GM21526 (cell line): ENCODE measurements around the gene TRIM17.
A peak's percentile ranks its signal among the peaks of the same experiment; 100 is the strongest.

Source experiments
- ATAC-seq: cut with Tn5 transposase; IDR thresholded peaks from one replicate; pipeline ENCODE4 v1.9.1; 2021; ENCODE audit warnings: moderate library complexity; ENCODE audit not compliant: unreplicated experiment, low FRiP score

The TRIM17 gene

GRCh38 chr1:228405200-228405978 lies 11.3 kb downstream of the TRIM17 start:
- peak; percentile 2 for ATAC-seq

GRCh38 chr1:228404107-228404720 lies 12.4 kb downstream of the TRIM17 start:
- no peak for ATAC-seq

GRCh38 chr1:228403231-228403631 lies 13.4 kb downstream of the TRIM17 start:
- no peak for ATAC-seq

- ATAC-seq, result no peak
Observed at GRCh38 chr1:228402641-228403025, 14.0 kb downstream of the TRIM17 start.

GRCh38 chr1:228401782-228402640 lies 14.7 kb downstream of the TRIM17 start:
- no peak for ATAC-seq

DNA sequence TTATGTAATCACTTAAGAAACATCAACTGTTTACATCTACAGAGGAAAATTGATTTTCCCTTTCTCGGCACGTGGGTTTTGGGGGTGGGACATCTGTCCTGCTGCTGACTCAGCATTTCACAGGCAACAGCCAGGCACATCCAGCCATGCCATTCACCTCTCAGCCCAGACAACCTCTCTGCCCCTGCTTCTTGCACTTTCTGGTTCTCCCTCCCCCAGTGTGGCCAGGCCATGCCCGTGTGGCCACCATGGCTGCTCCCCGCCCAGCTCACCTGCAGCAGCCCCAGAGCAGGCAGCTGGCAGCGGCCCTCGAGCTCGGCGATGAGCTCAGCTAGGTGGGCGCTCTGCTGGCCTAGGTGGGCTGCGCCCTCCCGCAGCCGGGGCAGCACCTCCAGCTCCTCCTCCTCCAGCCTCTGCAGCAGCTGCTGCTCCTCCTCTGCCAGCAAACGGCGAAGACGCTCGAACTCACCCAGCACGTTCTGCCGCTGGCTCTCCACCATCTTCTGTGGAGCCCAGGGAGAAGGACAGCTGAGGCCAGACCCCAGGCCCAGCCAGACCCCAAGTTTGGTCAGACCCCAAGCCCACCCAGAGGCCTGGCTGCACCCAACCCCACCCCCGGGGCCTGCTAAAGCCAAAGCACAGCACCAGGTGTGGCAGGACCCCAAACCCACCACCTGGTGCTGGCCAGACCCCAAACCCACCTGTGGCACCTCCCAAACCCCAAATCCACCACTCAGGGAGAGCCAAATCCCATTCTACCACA lies 15.8 kb downstream of the TRIM17 start:
- ATAC-seq, result no peak

DNA sequence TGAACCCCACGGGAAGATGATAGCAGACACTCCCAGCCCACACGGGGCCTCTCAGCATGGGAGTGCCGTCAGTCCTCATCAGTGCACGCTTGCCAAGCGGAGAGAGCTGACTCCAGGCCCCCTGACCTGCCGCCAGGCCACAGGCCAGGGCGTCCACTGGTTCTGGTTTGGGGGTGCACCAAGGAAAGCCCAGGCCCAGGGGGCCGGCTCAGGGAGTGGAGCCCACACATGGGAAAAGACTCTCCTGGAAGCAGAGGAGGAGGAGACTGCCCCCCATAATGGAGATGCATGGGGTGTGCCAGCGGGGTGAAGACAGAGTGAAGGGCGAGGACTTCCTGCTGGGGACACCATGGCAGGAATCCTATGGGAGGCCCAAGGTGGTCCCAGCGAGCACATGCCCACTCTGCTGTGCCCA lies 16.4 kb downstream of the TRIM17 start:
- no peak for ATAC-seq

- ATAC-seq, result no peak
Observed at GRCh38 chr1:228399531-228400236, 17.0 kb downstream of the TRIM17 start.

GRCh38 chr1:228398741-228399461 lies 17.8 kb downstream of the TRIM17 start:
- ATAC-seq, result no peak

- no peak for ATAC-seq
Observed at GRCh38 chr1:228397966-228398365, 18.7 kb downstream of the TRIM17 start.

DNA sequence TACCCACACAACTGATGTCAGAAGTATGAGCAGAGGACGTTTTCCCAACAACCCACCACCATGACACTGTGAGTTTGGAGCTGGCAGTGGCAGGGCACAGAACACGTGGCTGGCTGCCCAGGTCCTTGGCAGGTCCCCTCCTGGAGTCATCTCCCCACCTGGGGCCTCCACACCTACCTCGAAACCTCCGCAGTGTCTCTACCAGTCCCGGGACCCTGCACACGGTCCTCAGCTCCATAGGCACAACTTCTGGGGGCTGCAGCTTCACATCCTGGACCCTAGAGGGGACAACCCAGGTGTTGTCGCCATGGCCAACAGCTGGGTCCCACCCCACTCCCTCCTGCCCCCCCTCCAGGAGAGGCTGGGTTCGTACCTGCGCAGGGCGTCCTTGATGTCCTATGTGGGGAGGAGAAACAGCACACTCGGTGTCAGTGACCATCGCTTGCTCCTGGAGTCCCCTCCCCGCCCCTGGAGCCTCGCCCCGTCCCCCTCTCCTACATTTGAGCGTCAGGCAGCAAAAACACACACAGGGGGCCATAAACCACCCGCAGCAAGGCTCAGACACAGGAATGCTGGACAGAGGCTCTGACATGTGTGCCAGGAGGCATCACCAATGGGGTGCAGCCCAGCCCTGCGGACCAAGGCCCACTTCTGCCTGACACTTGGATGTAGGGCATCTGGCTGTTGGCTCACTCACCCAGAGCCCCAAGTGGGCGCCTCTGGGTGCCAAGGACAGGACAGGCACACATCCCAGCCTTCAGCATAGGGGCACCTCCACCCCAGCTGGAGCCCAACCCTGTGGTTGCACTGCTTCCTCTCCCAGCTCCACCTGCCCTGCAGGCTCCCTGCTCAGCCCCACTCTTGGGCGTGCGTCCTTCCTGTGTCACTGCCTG lies 19.6 kb downstream of the TRIM17 start:
- ATAC-seq, result no peak

DNA sequence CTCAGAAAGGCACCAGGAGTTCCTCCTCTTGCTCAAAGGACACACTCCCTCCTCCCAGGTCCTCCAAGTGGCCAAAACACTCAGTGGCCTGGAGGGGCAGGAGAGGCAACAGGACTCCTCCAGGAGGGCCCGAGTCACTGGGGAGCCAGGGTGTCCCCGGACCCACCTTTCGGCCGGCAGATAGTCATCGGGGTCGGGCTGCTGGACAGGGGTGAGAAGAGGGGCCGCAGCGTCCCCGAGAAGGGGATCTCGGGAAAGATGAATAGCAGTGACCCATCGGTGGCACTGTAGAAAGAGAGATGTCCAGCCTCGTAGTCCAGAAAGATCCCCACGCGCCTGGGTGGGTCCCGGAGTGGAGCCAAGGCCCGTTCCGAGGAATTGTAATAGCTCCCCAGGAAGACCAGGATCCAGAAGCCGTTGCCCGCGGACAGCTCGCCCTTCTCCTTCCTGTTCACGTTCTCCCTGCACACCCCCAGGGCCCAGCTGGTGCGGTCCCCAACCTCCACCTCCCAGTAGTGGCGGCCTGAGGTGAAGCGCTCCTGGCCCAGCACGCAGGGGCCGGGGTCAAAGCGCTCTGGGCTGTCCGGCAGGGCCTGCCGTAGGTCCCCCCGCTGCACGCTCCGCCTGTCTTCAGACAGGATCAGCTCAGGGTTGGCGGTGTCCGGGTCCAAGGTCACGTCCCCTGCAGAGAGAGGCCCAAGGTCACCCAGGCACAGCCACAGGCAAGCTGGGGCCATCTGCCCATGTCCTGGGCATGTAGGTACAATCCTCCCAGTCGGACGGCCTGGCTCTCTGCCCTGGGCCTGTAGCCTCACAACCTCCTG lies 21.9 kb downstream of the TRIM17 start:
- ATAC-seq, result no peak

DNA sequence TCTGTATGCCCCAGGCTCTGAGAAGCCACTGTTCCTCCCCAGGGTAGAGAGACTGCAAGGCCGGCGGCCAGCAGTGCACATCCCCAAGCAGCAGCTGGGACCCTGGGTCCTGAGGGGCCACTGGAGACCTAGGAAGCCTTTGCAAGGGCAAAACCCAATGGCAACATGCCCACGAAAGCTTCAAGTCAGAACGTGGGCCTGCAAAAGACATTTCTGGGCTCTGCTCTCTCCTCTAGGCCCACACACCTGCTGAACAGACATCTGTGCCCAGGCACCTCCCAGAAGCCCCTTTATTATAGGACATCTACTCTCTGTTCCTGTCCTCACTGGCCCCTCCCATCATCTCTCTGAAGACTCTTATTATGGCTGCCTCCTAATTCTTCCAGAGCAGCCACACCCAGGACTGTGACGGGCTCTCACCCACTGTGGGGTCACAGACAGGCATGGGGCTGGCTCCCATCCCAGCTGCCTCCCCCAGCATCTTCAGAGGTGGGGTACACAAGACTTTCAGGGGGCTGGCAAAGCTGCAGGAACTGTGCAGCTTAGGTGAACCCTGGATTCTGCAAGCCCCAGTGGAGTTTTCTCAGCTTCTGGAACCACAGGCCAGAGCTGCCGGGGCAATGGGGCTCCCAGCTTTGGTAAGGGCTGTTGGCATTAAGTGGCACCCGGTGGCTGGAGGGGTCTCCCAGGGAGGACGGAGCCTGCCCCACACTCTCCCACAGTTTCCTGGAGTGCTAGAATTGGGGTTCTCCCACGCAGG lies 22.7 kb downstream of the TRIM17 start:
- no peak for ATAC-seq

DNA sequence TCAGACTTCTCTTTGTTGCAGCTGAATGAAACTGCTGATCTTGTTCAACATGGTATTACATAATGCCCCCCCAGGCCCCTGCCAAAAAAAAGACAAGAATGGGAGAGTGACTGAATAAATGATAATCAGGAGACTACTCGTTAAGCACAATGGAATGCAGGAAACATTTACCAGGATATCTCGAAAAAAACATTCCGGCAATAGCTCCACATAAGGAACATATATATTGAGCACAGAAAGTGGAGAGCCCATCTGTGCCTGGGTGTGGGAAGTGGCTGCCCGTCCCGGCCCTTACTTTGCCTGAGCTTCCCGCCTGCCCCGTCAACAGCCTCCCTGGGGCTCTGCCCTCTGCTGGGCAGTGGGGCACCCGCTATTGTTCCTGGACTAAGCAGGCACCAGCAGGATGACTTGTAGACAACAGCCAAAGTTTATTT lies 23.4 kb downstream of the TRIM17 start:
- no peak for ATAC-seq

DNA sequence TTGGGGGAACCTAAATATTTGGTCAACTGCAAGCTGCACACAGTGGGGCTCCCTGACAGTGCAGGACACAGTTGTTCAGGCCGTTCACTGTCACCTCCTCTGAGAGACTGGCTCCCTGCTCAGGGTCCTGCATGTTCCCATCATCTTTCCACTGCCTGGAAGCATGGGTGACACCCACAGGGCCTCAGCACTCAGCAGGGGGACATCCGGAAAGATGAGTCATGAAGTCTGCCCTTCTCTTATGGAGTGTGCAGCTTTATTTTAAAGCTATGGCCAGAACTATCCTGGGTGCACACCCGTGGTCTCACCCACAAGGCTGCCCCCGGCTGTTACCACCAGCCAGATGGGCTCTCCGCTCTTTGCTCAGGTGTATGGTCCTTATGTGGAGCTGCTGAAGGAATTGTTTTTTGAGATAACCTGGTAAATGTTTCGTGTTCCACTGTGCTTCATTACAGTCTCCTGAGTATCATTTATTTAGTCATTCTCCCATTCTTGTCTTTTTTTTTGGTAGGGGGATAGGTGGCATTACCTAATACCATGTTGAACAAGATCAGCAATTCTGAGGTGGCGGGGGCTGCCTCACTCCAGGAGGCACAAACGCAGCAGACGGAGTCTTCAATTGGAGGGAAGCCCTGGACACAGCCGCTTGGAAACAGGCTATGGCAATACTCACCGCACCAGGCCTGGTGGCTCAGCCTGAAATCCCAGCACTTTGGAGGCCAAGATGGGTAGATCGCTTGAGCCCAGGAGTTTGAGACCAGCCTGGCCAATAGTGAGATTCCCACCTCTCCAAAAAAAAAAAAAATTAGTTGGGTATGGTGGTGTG lies 24.3 kb downstream of the TRIM17 start:
- ATAC-seq, result no peak
